Activated CD4-positive, alpha-beta memory T cell treated with anti-CD3 and anti-CD28 coated beads for 36 hours (primary cell): ENCODE results near the gene PDE4B. TPM values are rescaled to one million over a fixed set of nuclear protein-coding genes. Genes with fewer than 3 reads are reported as not detected.
"Not testable (repeated sequence)": the region's sequence is repeated elsewhere in the genome, so short reads cannot be mapped to it uniquely, and the experiment has no call there.

Experiments
- CTCF ChIA-PET: fragments of 350-600 bp; sonication (Branson Sonifier 250); formaldehyde crosslinking; loops from one replicate; lab custom pipeline; 2021; ENCODE audit warnings: antibody characterized with exemption, inconsistent platforms; lab: Charles Lee
- POLR2A ChIA-PET: fragments of 350-600 bp; sonication (Branson Sonifier 250); formaldehyde crosslinking; loops from one replicate; lab custom pipeline; 2021; ENCODE audit warnings: antibody characterized with exemption; lab: Charles Lee
- DNase-seq: peaks from one replicate; pipeline ENCODE4 v3.0.0-alpha.2; 2020
- H3K27ac Mint-ChIP-seq: one replicate; pipeline ENCODE4 v1.8.0; 2021; ENCODE audit warnings: mixed read lengths
- H3K27me3 Mint-ChIP-seq: one replicate; pipeline ENCODE4 v1.8.0; 2021; ENCODE audit warnings: mixed read lengths
- H3K36me3 Mint-ChIP-seq: one replicate; pipeline ENCODE4 v1.8.0; 2021; ENCODE audit warnings: mixed read lengths
- H3K4me1 Mint-ChIP-seq: one replicate; pipeline ENCODE4 v1.8.0; 2021; ENCODE audit warnings: low read depth, mixed read lengths
- H3K4me3 Mint-ChIP-seq: one replicate; pipeline ENCODE4 v1.8.0; 2021; ENCODE audit warnings: mild to moderate bottlenecking, mixed read lengths
- H3K9me3 Mint-ChIP-seq: one replicate; pipeline ENCODE4 v1.8.0; 2021; ENCODE audit warnings: mixed read lengths
- intact Hi-C: fragments of 100-400 bp; cut with micrococcal nuclease; formaldehyde crosslinking; loops from one replicate; pipeline ENCODE4 v1.15.1; 2023
- total RNA-seq, 2 experiments: library from RNA; stranded (reverse); gene quantifications; one replicate each; pipeline ENCODE4 v1.2.3, GENCODE V29; 2021

The PDE4B gene
- total RNA-seq, 2 experiments from 2014 or later, result 34.7 to 38.3 TPM

GRCh38 chr1:65845535-65846060, 52.9 kb downstream of the PDE4B start:
- no peak overlapping the region for H3K4me3 Mint-ChIP-seq
- no peak for DNase-seq
- H3K27me3 Mint-ChIP-seq, result no peaks in the 10 kb centered on the region
- intact Hi-C loops, result no loop called here
- no peak overlapping the region for H3K27ac Mint-ChIP-seq
- ChIA-PET CTCF (no interaction called here), POLR2A (no interaction called here)
- no peaks in the 10 kb centered on the region for H3K36me3 Mint-ChIP-seq
- no peaks in the 10 kb centered on the region for H3K4me1 Mint-ChIP-seq
- peaks cover 16% of the 10 kb centered on the region for H3K9me3 Mint-ChIP-seq

- peaks cover 16% of the 10 kb centered on the region for H3K9me3 Mint-ChIP-seq
- CTCF ChIA-PET, result no interaction called here
These were observed 54.2 kb downstream of the PDE4B start for GRCh38 chr1:65846866-65847265.

GRCh38 chr1:65850281-65850680, 57.6 kb downstream of the PDE4B start:
- POLR2A ChIA-PET, result no interaction called here

More at GRCh38 chr1:65846866-65847265, 54.2 kb downstream of the PDE4B start:
- Mint-ChIP-seq H3K27ac (no peak overlapping the region), H3K4me1 (no peaks in the 10 kb centered on the region), H3K4me3 (no peak overlapping the region), H3K36me3 (no peaks in the 10 kb centered on the region), H3K27me3 (no peaks in the 10 kb centered on the region)
- intact Hi-C loops, result no loop called here
- POLR2A ChIA-PET, result no interaction called here
- DNase-seq, result no peak

GRCh38 chr1:65856591-65856990, 63.9 kb downstream of the PDE4B start:
- H3K4me1 Mint-ChIP-seq, CTCF ChIA-PET, H3K9me3 Mint-ChIP-seq, H3K27me3 Mint-ChIP-seq, POLR2A ChIA-PET, DNase-seq, H3K4me3 Mint-ChIP-seq, H3K36me3 Mint-ChIP-seq, H3K27ac Mint-ChIP-seq, intact Hi-C loops: not testable (repeated sequence)

More at GRCh38 chr1:65850281-65850680, 57.6 kb downstream of the PDE4B start:
- Mint-ChIP-seq H3K4me3 (no peak overlapping the region), H3K27ac (no peak overlapping the region), H3K36me3 (no peaks in the 10 kb centered on the region), H3K9me3 (peaks cover 16% of the 10 kb centered on the region), H3K4me1 (no peaks in the 10 kb centered on the region), H3K27me3 (no peaks in the 10 kb centered on the region)
- CTCF ChIA-PET, result no interaction called here
- intact Hi-C loops, result no loop called here
- no peak for DNase-seq

GRCh38 chr1:65866439-65866838, 73.7 kb downstream of the PDE4B start:
- ChIA-PET POLR2A (no interaction called here), CTCF (no interaction called here)
- no peaks in the 10 kb centered on the region for H3K36me3 Mint-ChIP-seq
- DNase-seq, result no peak
- no peaks in the 10 kb centered on the region for H3K4me1 Mint-ChIP-seq
- intact Hi-C loops, result loop anchor here (1.0 kb wide), 1 partner anchor 54 kb away; no protein-coding TSS in a partner anchor
- H3K27me3 Mint-ChIP-seq, result peaks cover 9% of the 10 kb centered on the region
- no peak overlapping the region for H3K4me3 Mint-ChIP-seq
- peaks cover 9% of the 10 kb centered on the region for H3K9me3 Mint-ChIP-seq
- no peak overlapping the region for H3K27ac Mint-ChIP-seq

- no peaks in the 10 kb centered on the region for H3K4me1 Mint-ChIP-seq
- no peak overlapping the region for H3K4me3 Mint-ChIP-seq
- H3K36me3 Mint-ChIP-seq, result no peaks in the 10 kb centered on the region
- ChIA-PET CTCF (no interaction called here), POLR2A (no interaction called here)
- no peak overlapping the region for H3K27ac Mint-ChIP-seq
- H3K9me3 Mint-ChIP-seq, result no peaks in the 10 kb centered on the region
- intact Hi-C loops, result no loop called here
- H3K27me3 Mint-ChIP-seq, result peaks cover 6% of the 10 kb centered on the region
- no peak for DNase-seq
These were observed 79.6 kb downstream of the PDE4B start for GRCh38 chr1:65872301-65872700.

- H3K9me3 Mint-ChIP-seq, H3K4me3 Mint-ChIP-seq, POLR2A ChIA-PET, DNase-seq, H3K27me3 Mint-ChIP-seq, H3K36me3 Mint-ChIP-seq, H3K4me1 Mint-ChIP-seq, intact Hi-C loops, H3K27ac Mint-ChIP-seq, CTCF ChIA-PET: not testable (repeated sequence)
These were observed 85.6 kb downstream of the PDE4B start for GRCh38 chr1:65878342-65878741.

- intact Hi-C loops, result no loop called here
- DNase-seq, result no peak
- POLR2A ChIA-PET, result no interaction called here
These were observed 87.9 kb downstream of the PDE4B start for GRCh38 chr1:65880611-65881010.

GRCh38 chr1:65881067-65881594, 88.4 kb downstream of the PDE4B start:
- ChIA-PET CTCF (interaction anchor here (1.0 kb wide), 1 partner anchor 362 kb away, joined by 3 read pairs; no protein-coding TSS in a partner anchor), POLR2A (no interaction called here)
- Mint-ChIP-seq H3K9me3 (peaks cover 7% of the 10 kb centered on the region), H3K4me3 (no peak overlapping the region), H3K27me3 (no peaks in the 10 kb centered on the region), H3K4me1 (no peaks in the 10 kb centered on the region), H3K27ac (no peak overlapping the region), H3K36me3 (no peaks in the 10 kb centered on the region)
- intact Hi-C loops, result no loop called here
- no peak for DNase-seq

More at GRCh38 chr1:65880611-65881010, 87.9 kb downstream of the PDE4B start:
- Mint-ChIP-seq H3K36me3 (no peaks in the 10 kb centered on the region), H3K4me1 (no peaks in the 10 kb centered on the region), H3K27ac (no peak overlapping the region), H3K27me3 (no peaks in the 10 kb centered on the region), H3K9me3 (peaks cover 7% of the 10 kb centered on the region), H3K4me3 (no peak overlapping the region)
- CTCF ChIA-PET, result interaction anchor here (1.0 kb wide), 1 partner anchor 362 kb away, joined by 3 read pairs; no protein-coding TSS in a partner anchor

- Mint-ChIP-seq H3K27me3 (no peaks in the 10 kb centered on the region), H3K4me1 (no peaks in the 10 kb centered on the region), H3K36me3 (no peaks in the 10 kb centered on the region), H3K9me3 (peaks cover 7% of the 10 kb centered on the region), H3K27ac (no peak overlapping the region), H3K4me3 (no peak overlapping the region)
- ChIA-PET CTCF (no interaction called here), POLR2A (no interaction called here)
- DNase-seq, result no peak
- intact Hi-C loops, result no loop called here
These were observed 89.4 kb downstream of the PDE4B start for GRCh38 chr1:65882076-65882475.

- POLR2A ChIA-PET, result no interaction called here
- Mint-ChIP-seq H3K36me3 (no peaks in the 10 kb centered on the region), H3K27me3 (peaks cover 3% of the 10 kb centered on the region), H3K9me3 (no peaks in the 10 kb centered on the region), H3K4me1 (no peaks in the 10 kb centered on the region), H3K4me3 (no peak overlapping the region), H3K27ac (no peak overlapping the region)
- no peak for DNase-seq
- intact Hi-C loops, result no loop called here
- CTCF ChIA-PET, result interaction anchor here (2.2 kb wide), 1 partner anchor 353 kb away, joined by 7 read pairs; no protein-coding TSS in a partner anchor
These were observed 96.7 kb downstream of the PDE4B start for GRCh38 chr1:65889441-65889840.

GRCh38 chr1:65890201-65890843, 97.6 kb downstream of the PDE4B start:
- no peaks in the 10 kb centered on the region for H3K9me3 Mint-ChIP-seq
- H3K27me3 Mint-ChIP-seq, result peaks cover 3% of the 10 kb centered on the region
- no peaks in the 10 kb centered on the region for H3K4me1 Mint-ChIP-seq
- intact Hi-C loops, result no loop called here
- DNase-seq, result no peak
- H3K4me3 Mint-ChIP-seq, result no peak overlapping the region
- ChIA-PET POLR2A (interaction anchor here (0.6 kb wide), 1 partner anchor 1273 kb away, joined by 4 read pairs; no protein-coding TSS in a partner anchor), CTCF (interaction anchor here (0.5 to 2.2 kb wide), 2 partner anchors 352 to 526 kb away, joined by 3 to 7 read pairs; no protein-coding TSS in a partner anchor)
- no peaks in the 10 kb centered on the region for H3K36me3 Mint-ChIP-seq
- no peak overlapping the region for H3K27ac Mint-ChIP-seq
